B cell (primary cell): ENCODE results near the gene EDARADD.

Experiments used
- CTCF ChIP-seq: fragments of 200-600 bp; IDR thresholded peaks from one replicate; pipeline ENCODE4 v1.8.0; 2022; ENCODE audit warnings: antibody characterized with exemption, mild to moderate bottlenecking
- EZH2 ChIP-seq: IDR thresholded peaks from 2 replicates; pipeline ENCODE4 v1.6.1; 2012; ENCODE audit warnings: borderline replicate concordance, low read depth, mild to moderate bottlenecking, moderate library complexity, low read length; ENCODE audit not compliant: insufficient read depth, poor library complexity, severe bottlenecking

- TF ChIP-seq CTCF (no peak), EZH2 (no peak)
Measured at GRCh38 chr1:236458996-236459395, 64.9 kb downstream of the EDARADD start.
